Right atrium auricular region (tissue), 2 donors: ENCODE data around the gene CAMSAP2. TPM values are rescaled to one million over a fixed set of nuclear protein-coding genes. Genes with fewer than 3 reads are reported as not detected.

ENCODE experiments used
- DNase-seq: peaks from one replicate; pipeline ENCODE4 v3.0.0-alpha.2; 2019; ENCODE audit warnings: low spot score
- H3K27ac ChIP-seq, 2 donors: fragments of 200-600 bp; sonication (generic); 1 replicate in 1 of 2; 2 replicates in 1 of 2; pipeline ENCODE4 v1.5.1; 2016 to 2019
- H3K27me3 ChIP-seq, 2 donors: fragments of 200-600 bp; sonication (generic); one replicate each; pipeline versions ENCODE4 v1.5.1 to v1.6.0; 2017 to 2019
- H3K36me3 ChIP-seq: fragments of 200-600 bp; sonication (generic); one replicate; pipeline ENCODE4 v1.5.1; 2016
- H3K4me1 ChIP-seq, 2 donors: fragments of 200-600 bp; sonication (generic); one replicate each; pipeline versions ENCODE4 v1.5.1 to v1.6.0; 2017 to 2019
- H3K4me3 ChIP-seq, 2 donors: fragments of 200-600 bp; sonication (generic); 1 replicate in 1 of 2; 2 replicates in 1 of 2; pipeline ENCODE4 v1.5.1; 2017 to 2019; ENCODE audit warnings: mild to moderate bottlenecking in 1 of 2, moderate library complexity in 1 of 2
- H3K9me3 ChIP-seq, 2 donors: fragments of 200-600 bp; sonication (generic); one replicate each; pipeline ENCODE4 v1.5.1; 2019
- total RNA-seq, 2 donors: library from RNA; depleted of rRNA; stranded (reverse); fragments of >200 nt; gene quantifications; one replicate each; pipeline ENCODE4 v1.1.0, GENCODE V29; 2016
- TF ChIP-seq, protein P1 (sequence below), 2 donors: fragments of 200-600 bp; sonication (generic); IDR thresholded peaks; one replicate each; pipeline ENCODE4 v1.5.1; 2019; ENCODE audit warnings: antibody characterized with exemption in 2 of 2

CAMSAP2 gene
- total RNA-seq, 2 donors from 2014 or later, result 34.6 to 36.4 TPM

DNA sequence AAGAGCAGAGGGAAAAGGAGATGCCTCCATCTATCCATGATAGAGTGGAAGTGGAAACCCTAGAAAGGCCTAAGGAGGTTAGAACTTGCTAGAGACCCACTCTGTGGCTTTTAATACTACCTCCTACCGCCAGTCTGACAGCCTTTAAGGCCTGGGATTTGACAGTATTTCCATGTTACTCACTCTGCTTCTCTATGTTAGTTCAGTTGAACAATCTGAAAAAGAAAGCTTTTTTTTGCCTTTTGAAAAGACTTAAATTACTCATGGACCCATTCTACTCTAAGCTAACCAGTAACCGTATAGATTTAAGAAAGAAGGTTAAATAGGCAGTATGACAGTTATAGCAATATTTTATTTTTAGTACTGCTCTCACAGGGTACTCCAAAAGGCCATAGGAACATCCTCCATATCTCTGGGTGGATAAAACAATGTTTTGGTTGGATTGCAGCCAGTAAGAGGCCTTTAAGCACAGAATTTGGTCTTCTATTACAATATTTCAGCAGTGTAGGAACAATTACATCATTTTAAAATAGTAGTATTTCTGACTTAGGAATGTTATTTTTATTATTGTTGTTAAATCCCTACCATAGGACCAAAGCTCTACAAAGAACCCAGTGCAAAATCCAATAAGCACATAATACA, 118.1 kb downstream of the CAMSAP2 start:
- peaks cover 0 to 11% of the 10 kb centered on the region in 2 donors for H3K4me1 ChIP-seq
- DNase-seq, result no peak
- H3K36me3 ChIP-seq, result peaks cover 46% of the 10 kb centered on the region
- no peaks in the 10 kb centered on the region for H3K27me3 ChIP-seq
- no peaks in the 10 kb centered on the region for H3K9me3 ChIP-seq
- TF ChIP-seq, protein P1, sequence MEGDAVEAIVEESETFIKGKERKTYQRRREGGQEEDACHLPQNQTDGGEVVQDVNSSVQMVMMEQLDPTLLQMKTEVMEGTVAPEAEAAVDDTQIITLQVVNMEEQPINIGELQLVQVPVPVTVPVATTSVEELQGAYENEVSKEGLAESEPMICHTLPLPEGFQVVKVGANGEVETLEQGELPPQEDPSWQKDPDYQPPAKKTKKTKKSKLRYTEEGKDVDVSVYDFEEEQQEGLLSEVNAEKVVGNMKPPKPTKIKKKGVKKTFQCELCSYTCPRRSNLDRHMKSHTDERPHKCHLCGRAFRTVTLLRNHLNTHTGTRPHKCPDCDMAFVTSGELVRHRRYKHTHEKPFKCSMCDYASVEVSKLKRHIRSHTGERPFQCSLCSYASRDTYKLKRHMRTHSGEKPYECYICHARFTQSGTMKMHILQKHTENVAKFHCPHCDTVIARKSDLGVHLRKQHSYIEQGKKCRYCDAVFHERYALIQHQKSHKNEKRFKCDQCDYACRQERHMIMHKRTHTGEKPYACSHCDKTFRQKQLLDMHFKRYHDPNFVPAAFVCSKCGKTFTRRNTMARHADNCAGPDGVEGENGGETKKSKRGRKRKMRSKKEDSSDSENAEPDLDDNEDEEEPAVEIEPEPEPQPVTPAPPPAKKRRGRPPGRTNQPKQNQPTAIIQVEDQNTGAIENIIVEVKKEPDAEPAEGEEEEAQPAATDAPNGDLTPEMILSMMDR (IDR thresholded peaks at IDR 0.05), result no peak
- no peak overlapping the region for H3K27ac ChIP-seq
- H3K4me3 ChIP-seq, result no peak overlapping the region

DNA sequence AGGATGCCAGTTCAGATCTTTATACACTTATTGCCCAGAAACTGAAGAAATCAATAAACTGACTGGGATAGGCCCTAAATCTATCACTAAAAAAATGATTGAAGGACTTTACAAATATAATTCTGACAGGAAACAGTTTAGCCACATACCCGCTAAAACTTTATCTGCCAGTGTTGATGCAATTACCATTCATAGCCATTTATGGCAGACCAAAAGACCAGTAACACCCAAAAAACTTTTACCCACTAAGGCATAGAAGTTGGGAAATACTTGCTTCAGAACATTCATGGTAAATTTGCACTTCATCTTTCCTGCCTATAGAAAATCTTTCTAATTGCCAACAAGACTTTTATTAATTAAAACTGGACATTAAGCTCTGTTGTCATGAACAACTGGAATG, 119.1 kb downstream of the CAMSAP2 start:
- Histone ChIP-seq H3K27ac (no peak overlapping the region), H3K36me3 (peaks cover 42% of the 10 kb centered on the region), H3K27me3 (no peaks in the 10 kb centered on the region), H3K4me1 (peaks cover 0 to 11% of the 10 kb centered on the region in 2 donors), H3K4me3 (no peak overlapping the region), H3K9me3 (no peaks in the 10 kb centered on the region)
- TF ChIP-seq, protein P1 (IDR thresholded peaks at IDR 0.05), result no peak
- DNase-seq, result no peak

DNA sequence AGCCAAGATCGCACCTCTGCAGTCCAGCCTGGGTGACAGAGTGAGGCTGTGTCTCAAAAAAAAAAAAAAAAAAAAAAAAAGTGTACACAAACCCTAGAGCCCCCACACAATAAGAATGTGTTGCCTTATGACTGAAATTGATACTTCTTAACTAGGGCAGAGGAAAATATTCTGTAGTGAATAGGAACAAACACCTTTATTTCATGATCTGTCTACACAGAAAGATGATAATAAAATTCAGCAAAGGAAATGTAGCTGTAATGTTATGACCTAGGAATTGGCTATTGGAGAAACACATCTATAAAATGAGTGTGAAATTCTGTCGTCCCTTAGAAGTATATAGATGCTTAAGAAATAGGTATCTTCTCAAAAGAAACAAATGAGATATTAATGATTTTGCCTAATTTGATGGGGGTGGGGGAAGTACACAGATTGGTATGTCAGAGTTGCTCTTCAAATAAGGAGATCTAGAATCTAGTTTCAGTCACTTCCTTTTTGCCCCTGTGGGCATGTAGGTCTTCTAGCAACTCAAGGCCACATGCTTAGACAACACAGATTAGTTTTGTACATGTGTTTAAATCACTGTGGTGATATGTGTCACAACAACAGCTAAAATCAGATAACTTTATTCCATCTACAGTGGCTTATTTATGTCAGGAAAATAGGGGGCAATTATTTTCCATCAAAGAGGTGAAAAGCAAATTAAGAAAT, 123.4 kb downstream of the CAMSAP2 start:
- DNase-seq, result no peak
- H3K27me3 ChIP-seq, result no peaks in the 10 kb centered on the region
- no peak overlapping the region for H3K4me3 ChIP-seq
- TF ChIP-seq, protein P1 (IDR thresholded peaks at IDR 0.05), result no peak
- H3K36me3 ChIP-seq, result peaks cover 18% of the 10 kb centered on the region
- no peak overlapping the region for H3K27ac ChIP-seq
- no peaks in the 10 kb centered on the region for H3K9me3 ChIP-seq
- H3K4me1 ChIP-seq, result peaks cover 0 to 10% of the 10 kb centered on the region in 2 donors

DNA sequence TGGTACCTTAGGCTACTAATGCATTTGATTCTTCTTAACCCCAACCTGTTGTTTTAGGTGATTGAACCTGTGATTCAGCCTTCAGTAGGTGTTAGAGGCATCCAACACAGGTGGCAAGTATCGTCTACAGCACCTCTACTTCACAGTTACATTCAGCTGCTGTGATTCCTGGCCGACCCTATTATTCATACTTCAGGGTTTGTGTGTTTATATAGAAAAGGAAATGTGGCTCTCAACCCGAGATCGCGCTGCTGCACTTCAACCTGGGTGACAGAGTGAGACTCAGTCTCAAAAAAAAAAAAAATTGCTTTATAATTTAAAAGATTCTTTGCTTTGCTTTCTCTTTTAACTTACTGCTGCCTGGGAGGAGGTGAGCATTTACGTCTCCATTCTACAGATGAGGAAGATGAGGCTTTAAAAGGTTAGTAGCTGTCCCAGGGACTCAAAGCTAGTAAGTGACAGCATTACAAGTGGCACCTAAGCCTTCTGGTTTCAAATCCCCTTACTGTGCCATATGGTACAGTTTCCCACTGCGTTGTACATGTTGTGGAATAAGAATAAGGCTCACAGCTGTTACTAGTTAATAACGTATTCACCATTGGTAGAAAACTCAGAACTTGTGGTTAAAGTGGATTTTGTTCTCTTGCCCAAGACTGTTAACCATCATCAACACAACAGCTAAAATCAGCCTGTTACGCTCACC, 124.2 kb downstream of the CAMSAP2 start:
- Histone ChIP-seq H3K9me3 (no peaks in the 10 kb centered on the region), H3K4me1 (peaks cover 0 to 11% of the 10 kb centered on the region in 2 donors), H3K4me3 (no peak overlapping the region), H3K27me3 (no peaks in the 10 kb centered on the region), H3K36me3 (peaks cover 10% of the 10 kb centered on the region), H3K27ac (no peak overlapping the region)
- no peak for DNase-seq
- TF ChIP-seq, protein P1 (IDR thresholded peaks at IDR 0.05), result no peak

DNA sequence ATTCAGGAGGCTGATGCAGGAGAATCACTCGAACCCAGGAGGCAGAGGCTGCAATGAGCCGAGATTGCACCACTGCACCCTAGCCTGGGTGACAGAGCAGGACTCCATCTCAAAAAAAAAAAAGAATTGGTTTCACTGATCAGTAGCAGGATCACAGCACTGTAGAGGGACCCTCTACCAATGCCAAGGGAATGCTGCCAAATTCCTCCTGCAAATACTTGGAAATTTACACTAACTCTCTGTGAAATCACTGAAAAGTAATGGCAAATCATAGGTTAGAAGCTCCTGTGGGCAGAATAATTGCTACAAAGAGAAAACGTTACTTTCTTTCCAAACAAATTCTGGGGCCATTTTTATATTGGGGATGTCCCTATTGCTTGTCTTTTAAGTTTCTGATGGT, 127.4 kb downstream of the CAMSAP2 start:
- H3K27me3 ChIP-seq, result no peaks in the 10 kb centered on the region
- DNase-seq, result no peak
- TF ChIP-seq, protein P1 (IDR thresholded peaks at IDR 0.05), result no peak
- peaks cover 9% of the 10 kb centered on the region for H3K36me3 ChIP-seq
- H3K9me3 ChIP-seq, result no peaks in the 10 kb centered on the region
- no peak overlapping the region for H3K27ac ChIP-seq
- H3K4me3 ChIP-seq, result no peak overlapping the region
- peaks cover 0 to 11% of the 10 kb centered on the region in 2 donors for H3K4me1 ChIP-seq
